CD4-positive, alpha-beta T cell (primary cell): ENCODE measurements around the gene C15orf61. TPM values are rescaled to one million over a fixed set of nuclear protein-coding genes. Genes with fewer than 3 reads are reported as not detected.
A peak's percentile ranks its signal among the peaks of the same experiment; 100 is the strongest.

Experiments
- ATAC-seq: fragments of 200-7000 bp; cut with Tn5 transposase; one replicate; pipeline ENCODE4 v1.10.0; 2022; ENCODE audit warnings: mild to moderate bottlenecking; ENCODE audit not compliant: poor library complexity
- CTCF ChIA-PET: fragments of 350-600 bp; sonication (Branson Sonifier 250); formaldehyde crosslinking; loops from one replicate; lab custom pipeline; 2021; ENCODE audit warnings: antibody characterized with exemption, inconsistent platforms; lab: Charles Lee
- POLR2A ChIA-PET: fragments of 350-600 bp; sonication (Branson Sonifier 250); formaldehyde crosslinking; loops from one replicate; lab custom pipeline; 2021; ENCODE audit warnings: antibody characterized with exemption, inconsistent platforms; lab: Charles Lee
- DNase-seq, 14 experiments: peaks; one replicate each; pipeline ENCODE4 v3.0.0-alpha.2; 2013 to 2020; ENCODE audit warnings: mixed read lengths in 2 of 14
- H3K27ac ChIP-seq, 2 donors: one replicate each; pipeline versions ENCODE4 v1.5.1 to v1.7.0; 2013; ENCODE audit warnings: low read length in 2 of 2, low read depth in 1 of 2, mild to moderate bottlenecking in 1 of 2
- H3K27me3 ChIP-seq, 2 experiments: 1 replicate in 1 of 2; 2 replicates in 1 of 2; pipeline versions ENCODE4 v1.6.1 to v1.7.0; 2013; ENCODE audit warnings: low read length in 2 of 2, control low read depth in 1 of 2, mild to moderate bottlenecking in 1 of 2, moderate library complexity in 1 of 2; ENCODE audit not compliant: insufficient read depth in 2 of 2, control insufficient read depth in 1 of 2
- H3K36me3 ChIP-seq: one replicate; pipeline ENCODE4 v1.6.1; 2013; ENCODE audit warnings: low read length, control low read depth; ENCODE audit not compliant: insufficient read depth
- H3K4me1 ChIP-seq: one replicate; pipeline ENCODE4 v1.6.1; 2013; ENCODE audit warnings: low read length, control low read depth; ENCODE audit not compliant: insufficient read depth
- H3K4me3 ChIP-seq: one replicate; pipeline ENCODE4 v1.5.1; 2013; ENCODE audit warnings: mild to moderate bottlenecking, low read length, moderate library complexity
- H3K9me3 ChIP-seq, 2 experiments: 1 replicate in 1 of 2; 2 replicates in 1 of 2; pipeline versions ENCODE4 v1.6.1 to v1.7.0; 2013; ENCODE audit warnings: low read length in 2 of 2, mild to moderate bottlenecking in 2 of 2, control low read depth in 1 of 2, moderate library complexity in 1 of 2; ENCODE audit not compliant: control insufficient read depth in 1 of 2, insufficient read depth in 1 of 2
- H3K27ac Mint-ChIP-seq: one replicate; pipeline ENCODE4 v1.8.0; 2020; ENCODE audit warnings: mixed read lengths
- H3K27me3 Mint-ChIP-seq: one replicate; pipeline ENCODE4 v1.8.0; 2021; ENCODE audit warnings: mixed read lengths
- H3K36me3 Mint-ChIP-seq: one replicate; pipeline ENCODE4 v1.8.0; 2021; ENCODE audit warnings: low read depth, mixed read lengths
- H3K4me1 Mint-ChIP-seq: one replicate; pipeline ENCODE4 v1.8.0; 2021; ENCODE audit warnings: low read depth, mixed read lengths
- H3K4me3 Mint-ChIP-seq: one replicate; pipeline ENCODE4 v1.8.0; 2020; ENCODE audit warnings: mild to moderate bottlenecking, mixed read lengths
- H3K9me3 Mint-ChIP-seq: one replicate; pipeline ENCODE4 v1.8.0; 2020; ENCODE audit warnings: mixed read lengths
- CTCF ChIP-seq: fragments of 200-600 bp; IDR thresholded peaks from one replicate; pipeline ENCODE4 v1.8.0; 2022; ENCODE audit warnings: antibody characterized with exemption, mild to moderate bottlenecking
- intact Hi-C, 2 experiments: fragments of 100-400 bp; cut with DNase I in 1 of 2; cut with micrococcal nuclease in 1 of 2; formaldehyde crosslinking; loops; one replicate each; pipeline versions ENCODE4 v1.15.1 to v1.9.0; 2023 to 2025; cut with DNase I, micrococcal nuclease
- total RNA-seq, 174 experiments: library from RNA in 2 of 174; stranded (reverse) in 2 of 174; gene quantifications; one replicate each; pipeline ENCODE4 v1.2.3 and lab custom pipeline; 2021 to 2026

Gene C15orf61
- total RNA-seq, 2 experiments from 2014 or later: 11.3 to 12.0 TPM

GRCh38 chr15:67564021-67564967, 43.4 kb downstream of the C15orf61 start:
- CTCF ChIA-PET: no interaction called here

GRCh38 chr15:67564968-67565345, 44.0 kb downstream of the C15orf61 start:
- Mint-ChIP-seq H3K27ac (peak overlapping the region; percentile 13), H3K27me3 (no peaks in the 10 kb centered on the region), H3K4me3 (no peak overlapping the region), H3K9me3 (no peaks in the 10 kb centered on the region), H3K36me3 (peaks cover 56% of the 10 kb centered on the region), H3K4me1 (peaks cover 42% of the 10 kb centered on the region)
- no peak for DNase-seq
- H3K9me3 ChIP-seq: no peaks in the 10 kb centered on the region
- H3K27me3 ChIP-seq: no peaks in the 10 kb centered on the region
- no peak overlapping the region for H3K4me3 ChIP-seq
- POLR2A ChIA-PET: no interaction called here
- H3K36me3 ChIP-seq: peaks cover 6% of the 10 kb centered on the region
- intact Hi-C loops: loop anchor here in 1 of 2 experiments (10.0 kb wide), 1 partner anchor 90 kb away; no protein-coding TSS in a partner anchor
- H3K4me1 ChIP-seq: no peaks in the 10 kb centered on the region
- CTCF ChIA-PET: no interaction called here
- ATAC-seq: no peak
- no peak overlapping the region for H3K27ac ChIP-seq
- no peak for TF ChIP-seq CTCF

More at GRCh38 chr15:67564021-67564967, 43.4 kb downstream of the C15orf61 start:
- Mint-ChIP-seq H3K9me3 (no peaks in the 10 kb centered on the region), H3K4me3 (no peak overlapping the region), H3K27me3 (no peaks in the 10 kb centered on the region), H3K27ac (peak overlapping the region; percentile 13), H3K4me1 (peaks cover 42% of the 10 kb centered on the region), H3K36me3 (peaks cover 57% of the 10 kb centered on the region)
- no peaks in the 10 kb centered on the region for H3K27me3 ChIP-seq
- H3K27ac ChIP-seq: no peak overlapping the region
- no peak for DNase-seq
- POLR2A ChIA-PET: interaction anchor here (0.7 kb wide), 1 partner anchor 22 kb away, joined by 3 read pairs; the partner anchor contains the start of gene MAP2K5
- H3K4me3 ChIP-seq: no peak overlapping the region
- H3K9me3 ChIP-seq: no peaks in the 10 kb centered on the region
- no peaks in the 10 kb centered on the region for H3K4me1 ChIP-seq
- no peaks in the 10 kb centered on the region for H3K36me3 ChIP-seq
- ATAC-seq: no peak
- intact Hi-C loops: loop anchor here in 1 of 2 experiments (10.0 kb wide), 1 partner anchor 89 kb away; no protein-coding TSS in a partner anchor
- no peak for TF ChIP-seq CTCF

GRCh38 chr15:67569668-67570067, 48.7 kb downstream of the C15orf61 start:
- Histone ChIP-seq H3K36me3 (peaks cover 8% of the 10 kb centered on the region), H3K27ac (no peak overlapping the region), H3K4me1 (no peaks in the 10 kb centered on the region), H3K27me3 (no peaks in the 10 kb centered on the region), H3K4me3 (no peak overlapping the region), H3K9me3 (no peaks in the 10 kb centered on the region)
- ChIA-PET CTCF (no interaction called here), POLR2A (no interaction called here)
- ATAC-seq (no peak), DNase-seq (no peak)
- H3K36me3 Mint-ChIP-seq: peaks cover 36% of the 10 kb centered on the region
- TF ChIP-seq CTCF: no peak
- no peaks in the 10 kb centered on the region for H3K9me3 Mint-ChIP-seq
- H3K4me3 Mint-ChIP-seq: no peak overlapping the region
- no peak overlapping the region for H3K27ac Mint-ChIP-seq
- H3K27me3 Mint-ChIP-seq: no peaks in the 10 kb centered on the region
- peaks cover 11% of the 10 kb centered on the region for H3K4me1 Mint-ChIP-seq
- intact Hi-C loops: loop anchor here in 1 of 2 experiments (10.0 kb wide), 1 partner anchor 95 kb away; no protein-coding TSS in a partner anchor
